HG03196 (cell line): ENCODE results near the gene XIAP.

Experiments used
- ATAC-seq: cut with Tn5 transposase; IDR thresholded peaks from one replicate; pipeline ENCODE4 v1.9.1; 2021; ENCODE audit not compliant: unreplicated experiment

Gene XIAP

GRCh38 chrX:123959281-123960063, 99.6 kb downstream of the XIAP start:
- no peak for ATAC-seq

GRCh38 chrX:123960956-123961267, 101.1 kb downstream of the XIAP start:
- ATAC-seq = no peak

- no peak for ATAC-seq
Observed at GRCh38 chrX:123961268-123962005, 101.6 kb downstream of the XIAP start, which contains the start of gene STAG2. Gene STAG2 (plus strand): TSS chrX:123961706. CDS start chrX:124022628, 60,922 bp downstream.

GRCh38 chrX:123962006-123962467, 102.2 kb downstream of the XIAP start:
- ATAC-seq = no peak

GRCh38 chrX:123962794-123963373, 103.0 kb downstream of the XIAP start:
- ATAC-seq = peak; percentile 55
